ENCODE measurements around the gene PSME4.

DNA sequence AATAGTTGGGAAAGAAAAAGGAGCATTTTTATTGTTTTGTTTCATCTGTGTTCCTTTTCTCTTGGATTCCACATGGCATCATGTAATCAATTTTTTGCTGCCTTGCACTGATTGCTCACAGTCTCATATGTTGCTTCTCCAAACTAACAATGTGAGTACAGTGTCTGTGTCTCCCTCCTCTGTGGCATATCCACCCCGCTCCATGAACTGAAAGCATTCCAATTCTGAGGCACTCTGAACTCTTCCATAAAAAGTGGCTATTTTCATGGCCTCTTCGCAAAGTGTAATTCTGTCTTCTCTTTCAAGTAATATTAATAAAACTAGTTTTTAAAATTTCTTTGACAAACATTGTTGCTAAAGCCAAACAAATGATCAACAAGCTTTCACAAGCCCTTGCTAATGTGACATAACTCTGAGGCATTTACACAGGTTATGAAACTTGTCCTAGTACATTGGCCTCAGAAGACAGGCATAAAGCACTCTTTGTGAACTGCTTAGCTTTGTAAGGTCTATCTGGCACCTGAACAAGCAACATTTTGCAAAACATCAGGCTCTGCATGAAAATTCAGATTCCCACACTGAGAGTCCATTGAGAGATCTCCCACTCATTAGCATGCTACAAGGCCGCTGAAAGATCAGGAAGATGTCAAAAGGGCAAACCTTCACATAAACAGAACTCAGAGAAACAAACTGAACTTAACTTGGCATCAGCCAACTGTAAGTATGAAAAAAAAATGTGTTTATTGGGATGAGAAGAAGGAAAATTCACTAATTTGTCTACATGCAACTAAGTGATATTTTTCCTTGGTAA, 144.0 kb downstream of the PSME4 start:
- TF ChIP-seq CTCF (IDR thresholded peaks at IDR 0.05) (no peak), POLR2A (IDR thresholded peaks at IDR 0.05) (no peak)

All from right lobe of liver (tissue), 4 donors.